DOHH2 (cell line): ENCODE results near the gene SLC19A1.

ENCODE experiments used
- H3F3A ChIP-seq: fragments of 200-600 bp; sonication (generic), shearing (Covaris generic); 2 replicates; pipeline ENCODE4 v1.6.0; 2016; ENCODE audit warnings: antibody characterized with exemption, mild to moderate bottlenecking; ENCODE audit not compliant: control insufficient read depth, insufficient read depth
- H3K27ac ChIP-seq: fragments of 200-600 bp; sonication (generic); 2 replicates; pipeline ENCODE4 v1.5.1; 2014; ENCODE audit warnings: low read depth, mild to moderate bottlenecking, low read length, moderate library complexity
- H3K27me3 ChIP-seq: fragments of 200-600 bp; sonication (generic); 2 replicates; pipeline ENCODE4 v1.6.1; 2014; ENCODE audit warnings: mild to moderate bottlenecking, low read length, mixed read lengths; ENCODE audit not compliant: control insufficient read depth
- H3K36me3 ChIP-seq: fragments of 200-600 bp; sonication (generic); 2 replicates; pipeline ENCODE4 v1.6.1; 2014; ENCODE audit warnings: mild to moderate bottlenecking, low read length, moderate library complexity, mixed read lengths; ENCODE audit not compliant: control insufficient read depth
- H3K4me1 ChIP-seq: fragments of 200-600 bp; sonication (generic); 2 replicates; pipeline ENCODE4 v1.6.1; 2014; ENCODE audit warnings: mild to moderate bottlenecking, low read length, mixed read lengths; ENCODE audit not compliant: control insufficient read depth
- H3K4me2 ChIP-seq: fragments of 200-600 bp; sonication (generic); 2 replicates; pipeline ENCODE4 v1.6.0; 2014; ENCODE audit warnings: mild to moderate bottlenecking, low read length, moderate library complexity
- H3K4me3 ChIP-seq: fragments of 200-600 bp; sonication (generic); 2 replicates; pipeline ENCODE4 v1.5.1; 2014; ENCODE audit warnings: mild to moderate bottlenecking, low read length, mixed read lengths
- H3K79me2 ChIP-seq: fragments of 200-600 bp; sonication (generic); 2 replicates; pipeline ENCODE4 v1.6.1; 2014; ENCODE audit warnings: mild to moderate bottlenecking, low read length, mixed read lengths; ENCODE audit not compliant: control insufficient read depth
- H3K9me2 ChIP-seq: fragments of 200-600 bp; sonication (generic); replicated peaks from 2 replicates; pipeline ENCODE4 v1.6.1; 2014; ENCODE audit warnings: mild to moderate bottlenecking, low read length, mixed read lengths; ENCODE audit not compliant: control insufficient read depth
- H3K9me3 ChIP-seq: fragments of 200-600 bp; sonication (generic); 2 replicates; pipeline ENCODE4 v1.6.1; 2014; ENCODE audit warnings: antibody characterized with exemption, low read length, mixed read lengths; ENCODE audit not compliant: control insufficient read depth, insufficient read depth
- H4K20me1 ChIP-seq: fragments of 200-600 bp; sonication (generic); 2 replicates; pipeline ENCODE4 v1.6.0; 2014; ENCODE audit warnings: low read depth, mild to moderate bottlenecking, antibody characterized with exemption, low read length, moderate library complexity; ENCODE audit not compliant: control insufficient read depth, insufficient read depth
- EZH2phosphoT487 ChIP-seq: fragments of 200-600 bp; sonication (generic); IDR thresholded peaks from 2 replicates; pipeline ENCODE4 v1.6.1; 2017; ENCODE audit warnings: borderline replicate concordance, mild to moderate bottlenecking, antibody characterized with exemption, low read length, moderate library complexity, mixed read lengths
- TF ChIP-seq, protein P1 (sequence below): fragments of 200-600 bp; sonication (generic); IDR thresholded peaks from one replicate; pipeline ENCODE4 v1.5.1; 2014; ENCODE audit warnings: antibody characterized with exemption, mild to moderate bottlenecking, low read depth, low read length; ENCODE audit not compliant: poor library complexity, severe bottlenecking

The SLC19A1 gene

GRCh38 chr21:45487891-45488600 is 54.2 kb downstream of the SLC19A1 start:
- TF ChIP-seq, protein P1, sequence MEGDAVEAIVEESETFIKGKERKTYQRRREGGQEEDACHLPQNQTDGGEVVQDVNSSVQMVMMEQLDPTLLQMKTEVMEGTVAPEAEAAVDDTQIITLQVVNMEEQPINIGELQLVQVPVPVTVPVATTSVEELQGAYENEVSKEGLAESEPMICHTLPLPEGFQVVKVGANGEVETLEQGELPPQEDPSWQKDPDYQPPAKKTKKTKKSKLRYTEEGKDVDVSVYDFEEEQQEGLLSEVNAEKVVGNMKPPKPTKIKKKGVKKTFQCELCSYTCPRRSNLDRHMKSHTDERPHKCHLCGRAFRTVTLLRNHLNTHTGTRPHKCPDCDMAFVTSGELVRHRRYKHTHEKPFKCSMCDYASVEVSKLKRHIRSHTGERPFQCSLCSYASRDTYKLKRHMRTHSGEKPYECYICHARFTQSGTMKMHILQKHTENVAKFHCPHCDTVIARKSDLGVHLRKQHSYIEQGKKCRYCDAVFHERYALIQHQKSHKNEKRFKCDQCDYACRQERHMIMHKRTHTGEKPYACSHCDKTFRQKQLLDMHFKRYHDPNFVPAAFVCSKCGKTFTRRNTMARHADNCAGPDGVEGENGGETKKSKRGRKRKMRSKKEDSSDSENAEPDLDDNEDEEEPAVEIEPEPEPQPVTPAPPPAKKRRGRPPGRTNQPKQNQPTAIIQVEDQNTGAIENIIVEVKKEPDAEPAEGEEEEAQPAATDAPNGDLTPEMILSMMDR = no peak
- no peak for TF ChIP-seq EZH2phosphoT487
- H4K20me1 ChIP-seq = no peaks in the 10 kb centered on the region
- H3K27ac ChIP-seq = no peak overlapping the region
- no peak overlapping the region for H3K4me2 ChIP-seq
- no peaks in the 10 kb centered on the region for H3K27me3 ChIP-seq
- no peak overlapping the region for H3K4me3 ChIP-seq
- H3K9me2 ChIP-seq = no peaks in the 10 kb centered on the region
- no peaks in the 10 kb centered on the region for H3K36me3 ChIP-seq
- no peaks in the 10 kb centered on the region for H3K4me1 ChIP-seq
- H3F3A ChIP-seq = no peaks in the 10 kb centered on the region
- no peaks in the 10 kb centered on the region for H3K79me2 ChIP-seq
- peaks cover 4% of the 10 kb centered on the region; the same call in 1 of the 2 replicates for H3K9me3 ChIP-seq

- H3K4me1 ChIP-seq = no peaks in the 10 kb centered on the region
- no peaks in the 10 kb centered on the region for H3K36me3 ChIP-seq
- no peak overlapping the region for H3K4me2 ChIP-seq
- no peaks in the 10 kb centered on the region for H3K79me2 ChIP-seq
- H3K4me3 ChIP-seq = no peak overlapping the region
- TF ChIP-seq, protein P1 = no peak
- TF ChIP-seq EZH2phosphoT487 = no peak
- no peak overlapping the region for H3K27ac ChIP-seq
- no peaks in the 10 kb centered on the region for H4K20me1 ChIP-seq
- H3K27me3 ChIP-seq = no peaks in the 10 kb centered on the region
- H3K9me3 ChIP-seq = peaks cover 4% of the 10 kb centered on the region; the same call in 1 of the 2 replicates
- no peaks in the 10 kb centered on the region for H3F3A ChIP-seq
- no peaks in the 10 kb centered on the region for H3K9me2 ChIP-seq
Measured at GRCh38 chr21:45487161-45487806, 55.0 kb downstream of the SLC19A1 start.

- no peaks in the 10 kb centered on the region for H3K4me1 ChIP-seq
Measured at GRCh38 chr21:45486443-45487160, 55.6 kb downstream of the SLC19A1 start.

More at GRCh38 chr21:45486443-45487160, 55.6 kb downstream of the SLC19A1 start:
- Histone ChIP-seq H4K20me1 (no peaks in the 10 kb centered on the region), H3K9me2 (no peaks in the 10 kb centered on the region), H3K79me2 (no peaks in the 10 kb centered on the region), H3K4me2 (no peak overlapping the region), H3K9me3 (peaks cover 4% of the 10 kb centered on the region; the same call in 1 of the 2 replicates), H3K27me3 (no peaks in the 10 kb centered on the region), H3K4me3 (no peak overlapping the region), H3F3A (no peaks in the 10 kb centered on the region), H3K36me3 (no peaks in the 10 kb centered on the region), H3K27ac (no peak overlapping the region)
- TF ChIP-seq EZH2phosphoT487 = no peak
- TF ChIP-seq, protein P1 = no peak
